Stimulated activated CD4-positive, alpha-beta T cell treated with anti-CD3 and anti-CD28 coated beads, TNF-alpha, amount 100 ng/mL, for 48 hours (primary cell): ENCODE measurements around the gene RPRML.
"Not testable (repeated sequence)": the region's sequence is repeated elsewhere in the genome, so short reads cannot be mapped to it uniquely, and the experiment has no call there.

Experiments used
- DNase-seq, 3 donors: peaks; one replicate each; pipeline ENCODE4 v3.0.0-alpha.2; 2020; ENCODE audit warnings: low read depth in 3 of 3

The RPRML gene

GRCh38 chr17:46979147-46979863 is at the start of gene RPRML:
Gene RPRML, minus strand, starts transcription at chr17:46979253. Its CDS starts 246 bp downstream, at chr17:46979007.
- DNase-seq, result peak in 1 of 3 donors; percentile 3

GRCh38 chr17:47016966-47017365 is 37.9 kb upstream of the RPRML start:
- not testable (repeated sequence) for DNase-seq

GRCh38 chr17:47013341-47013740 is 34.3 kb upstream of the RPRML start:
- no peak for DNase-seq

- no peak for DNase-seq
Measured at GRCh38 chr17:47012457-47012856, 33.4 kb upstream of the RPRML start.

- no peak for DNase-seq
Measured at GRCh38 chr17:47009759-47010594, 30.9 kb upstream of the RPRML start.

- DNase-seq, result no peak
Measured at GRCh38 chr17:47004906-47005305, 25.9 kb upstream of the RPRML start.

GRCh38 chr17:47003864-47004263 is 24.8 kb upstream of the RPRML start:
- DNase-seq, result not testable (repeated sequence)

- no peak for DNase-seq
Measured at GRCh38 chr17:46995841-46996571, 17.0 kb upstream of the RPRML start.

- DNase-seq, result no peak
Measured at GRCh38 chr17:46994993-46995392, 15.9 kb upstream of the RPRML start.

GRCh38 chr17:46991617-46992016 is 12.6 kb upstream of the RPRML start:
- DNase-seq, result no peak

GRCh38 chr17:46989637-46990431 is 10.8 kb upstream of the RPRML start:
- DNase-seq, result no peak

GRCh38 chr17:46987927-46988326 is 8.9 kb upstream of the RPRML start:
- DNase-seq, result not testable (repeated sequence)

- no peak for DNase-seq
Measured at GRCh38 chr17:46986366-46986765, 7.3 kb upstream of the RPRML start.

- no peak for DNase-seq
Measured at GRCh38 chr17:46984892-46985291, 5.8 kb upstream of the RPRML start.

GRCh38 chr17:46984341-46984740 is 5.3 kb upstream of the RPRML start:
- DNase-seq, result no peak

GRCh38 chr17:46983782-46984181 is 4.7 kb upstream of the RPRML start:
- no peak for DNase-seq

- DNase-seq, result no peak
Measured at GRCh38 chr17:46982577-46982976, 3.5 kb upstream of the RPRML start.

- no peak for DNase-seq
Measured at GRCh38 chr17:46978489-46979146, 435 bp downstream of the RPRML start.

- no peak for DNase-seq
Measured at GRCh38 chr17:46977750-46978488, 1.1 kb downstream of the RPRML start.

GRCh38 chr17:46977348-46977747 is 1.7 kb downstream of the RPRML start:
- no peak for DNase-seq
